ENCODE results near the gene CRIM1. TPM values are rescaled to one million over a fixed set of nuclear protein-coding genes. Genes with fewer than 3 reads are reported as not detected.

CRIM1 gene
- polyA plus RNA-seq, 4 donors, result 85.0 to 97.7 (median 90.4) TPM

GRCh38 chr2:36371070-36371874, 15.7 kb downstream of the CRIM1 start:
- DNase-seq (ENCODE audit: low read depth in 4 of 4, low spot score in 2 of 4), result no peak

GRCh38 chr2:36371928-36372391, 16.4 kb downstream of the CRIM1 start:
- no peak for DNase-seq (ENCODE audit: low read depth in 4 of 4, low spot score in 2 of 4)

- DNase-seq (ENCODE audit: low read depth in 4 of 4, low spot score in 2 of 4), result no peak
Observed at GRCh38 chr2:36373149-36373926, 17.8 kb downstream of the CRIM1 start.

DNA sequence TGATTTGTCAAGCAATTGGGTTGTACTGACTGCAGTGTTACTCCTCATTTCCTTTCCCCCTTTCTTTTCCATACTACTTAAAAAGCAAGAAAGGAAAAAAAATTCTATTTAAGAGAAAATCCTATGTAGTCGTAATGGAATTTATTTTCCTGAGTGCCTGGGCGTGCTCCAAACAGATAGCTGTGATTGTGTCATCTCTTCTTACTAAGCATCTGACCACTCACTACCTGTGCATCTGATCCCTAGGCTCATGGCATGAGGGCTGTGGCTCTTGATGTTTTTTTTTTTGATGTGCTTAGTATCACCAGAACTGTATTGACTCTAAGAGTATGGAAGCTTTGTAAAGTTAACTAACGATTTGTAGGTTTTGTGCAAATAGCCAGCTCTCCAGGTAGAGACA, 19.0 kb downstream of the CRIM1 start:
- no peak for DNase-seq (ENCODE audit: low read depth in 4 of 4, low spot score in 2 of 4)

DNA sequence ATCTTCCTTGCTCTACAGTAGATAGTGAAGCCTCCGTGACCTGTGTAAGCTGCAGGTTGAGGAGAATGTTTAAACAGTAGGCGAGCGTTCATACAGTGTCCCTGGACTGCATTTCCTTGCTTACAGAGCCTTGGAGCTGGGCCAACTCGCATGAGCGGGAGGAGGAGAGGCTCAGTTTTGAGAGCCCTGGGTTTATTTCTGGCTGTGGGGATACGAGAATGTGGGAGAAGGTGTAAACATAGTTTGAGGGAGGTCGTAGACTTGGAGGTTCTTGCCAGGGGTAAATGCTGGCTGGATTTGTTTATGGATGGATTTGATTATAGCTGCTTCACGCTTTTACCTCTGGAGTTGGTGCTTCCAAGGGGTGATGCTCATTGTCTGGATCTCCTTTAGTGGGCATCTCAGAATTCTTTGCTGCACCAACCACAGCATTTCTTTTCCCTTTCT, 20.8 kb downstream of the CRIM1 start:
- DNase-seq (ENCODE audit: low read depth in 4 of 4, low spot score in 2 of 4), result no peak

- DNase-seq (ENCODE audit: low read depth in 4 of 4, low spot score in 2 of 4), result no peak
Observed at GRCh38 chr2:36376992-36377738, 21.6 kb downstream of the CRIM1 start.

- DNase-seq (ENCODE audit: low read depth in 4 of 4, low spot score in 2 of 4), result no peak
Observed at GRCh38 chr2:36379710-36380448, 24.3 kb downstream of the CRIM1 start.

GRCh38 chr2:36380624-36381481, 25.3 kb downstream of the CRIM1 start:
- no peak for DNase-seq (ENCODE audit: low read depth in 4 of 4, low spot score in 2 of 4)

DNA sequence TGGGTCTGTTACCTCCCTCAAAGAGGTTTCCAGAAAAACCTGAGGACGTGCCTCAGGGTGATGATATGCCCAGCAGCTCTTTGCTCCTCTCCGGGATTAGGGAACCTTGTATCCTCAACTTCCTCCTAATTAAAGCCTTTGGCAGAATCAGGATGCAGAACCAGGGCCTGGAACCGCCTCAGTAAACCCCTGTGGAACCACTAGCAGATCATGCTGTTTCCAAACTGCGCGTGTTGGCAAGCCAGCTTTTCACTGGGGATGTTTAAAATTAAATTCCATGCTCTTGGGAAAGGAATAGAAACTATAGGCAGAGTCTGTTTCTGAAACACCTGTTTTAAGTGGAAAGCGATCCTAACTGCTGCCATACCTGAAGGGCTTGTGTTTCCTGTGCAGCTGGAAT, 26.4 kb downstream of the CRIM1 start:
- no peak for DNase-seq (ENCODE audit: low read depth in 4 of 4, low spot score in 2 of 4)

- no peak for DNase-seq (ENCODE audit: low read depth in 4 of 4, low spot score in 2 of 4)
Observed at GRCh38 chr2:36382472-36382871, 26.9 kb downstream of the CRIM1 start.

DNA sequence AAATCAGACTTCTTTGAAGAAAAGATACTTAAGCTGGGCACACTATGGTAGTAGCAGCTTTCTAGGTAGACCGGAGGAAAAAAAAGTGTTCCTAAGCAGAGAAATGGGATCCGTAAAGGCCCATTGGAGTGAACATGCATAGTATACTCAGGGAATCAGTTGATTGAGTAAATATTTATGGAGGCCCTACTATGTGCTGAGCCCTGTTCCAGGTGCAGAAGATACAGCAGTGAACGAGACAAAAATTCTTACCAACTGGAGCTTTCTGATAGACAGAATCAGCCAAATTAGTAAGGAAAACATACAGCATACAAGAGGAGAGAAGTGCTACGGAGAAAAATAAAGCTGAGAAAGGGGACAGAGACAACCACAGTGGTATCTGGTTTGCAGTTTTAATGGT, 28.1 kb downstream of the CRIM1 start:
- DNase-seq (ENCODE audit: low read depth in 4 of 4, low spot score in 2 of 4), result no peak

- no peak for DNase-seq (ENCODE audit: low read depth in 4 of 4, low spot score in 2 of 4)
Observed at GRCh38 chr2:36384454-36384853, 28.9 kb downstream of the CRIM1 start.

DNA sequence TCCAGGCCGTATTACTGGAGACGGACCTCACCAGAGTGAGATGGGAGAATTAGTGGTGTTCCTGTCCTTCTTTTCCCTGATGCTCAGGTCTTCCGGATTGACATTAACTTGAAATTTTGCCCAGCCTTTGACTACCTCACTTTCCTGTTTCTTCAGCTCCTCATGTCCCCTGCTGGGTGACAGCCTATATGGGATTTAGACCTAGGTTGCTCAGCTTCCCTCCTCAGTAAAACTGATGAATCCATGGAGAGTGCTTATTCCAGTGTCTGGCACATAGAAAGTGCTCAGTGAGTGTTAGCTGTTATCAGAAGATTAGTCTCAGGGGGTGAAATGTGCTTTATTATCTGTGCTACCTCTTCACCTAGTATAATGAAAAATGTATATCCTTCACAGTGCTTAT, 30.0 kb downstream of the CRIM1 start:
- no peak for DNase-seq (ENCODE audit: low read depth in 4 of 4, low spot score in 2 of 4)

DNA sequence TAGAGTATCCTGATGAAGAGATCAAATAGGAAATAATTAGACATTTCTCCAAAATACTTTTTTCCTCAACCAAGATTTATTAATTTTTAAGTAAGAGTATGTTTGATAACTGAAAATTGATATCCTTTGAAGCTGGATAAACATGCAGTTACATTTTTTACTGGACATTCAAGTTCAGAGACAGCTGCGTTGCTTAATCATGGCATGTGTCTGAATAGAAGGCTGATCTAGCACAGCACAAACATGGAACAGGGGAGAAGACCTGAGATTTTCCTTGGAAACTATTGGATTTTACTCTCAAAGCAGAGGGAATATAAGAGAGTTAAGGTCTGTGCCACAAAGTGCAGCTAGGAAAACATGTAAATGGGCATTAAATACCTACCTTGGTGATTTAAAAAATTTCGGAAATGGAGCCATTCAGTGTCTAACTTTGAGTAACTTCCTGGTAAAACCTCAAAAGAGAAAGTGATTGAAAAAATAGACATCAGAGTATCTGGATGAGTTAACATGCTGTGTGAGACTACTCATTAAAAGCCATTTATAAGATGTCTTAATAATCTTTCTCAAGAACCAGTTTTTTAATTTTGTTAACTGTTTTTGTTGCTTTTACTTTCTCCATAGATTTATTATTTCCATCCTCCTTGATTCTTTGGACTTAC, 31.8 kb downstream of the CRIM1 start:
- no peak for DNase-seq (ENCODE audit: low read depth in 4 of 4, low spot score in 2 of 4)

- no peak for DNase-seq (ENCODE audit: low read depth in 4 of 4, low spot score in 2 of 4)
Observed at GRCh38 chr2:36388472-36388871, 32.9 kb downstream of the CRIM1 start.

DNA sequence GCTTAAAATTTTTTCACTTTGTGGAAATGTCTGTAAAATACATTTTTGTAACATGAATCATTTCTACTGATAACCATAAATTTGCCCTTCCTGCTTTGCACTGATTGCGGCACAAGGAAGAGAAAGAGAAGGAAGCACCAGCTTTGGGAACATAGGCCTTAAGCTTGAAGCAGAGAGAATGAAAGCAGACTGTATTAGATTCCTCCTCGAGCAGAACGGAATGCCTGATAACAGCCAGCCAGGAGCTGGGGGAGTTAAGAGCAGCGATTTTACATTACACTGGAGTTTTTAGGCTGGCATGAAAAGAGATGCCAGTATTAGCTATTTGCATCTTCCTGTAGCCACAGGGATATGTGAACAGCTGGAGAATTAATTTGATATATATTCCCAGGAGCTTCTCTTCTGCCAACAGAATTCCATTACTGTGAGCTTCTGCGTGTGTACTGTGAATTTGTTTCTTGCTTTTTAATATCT, 33.5 kb downstream of the CRIM1 start:
- DNase-seq (ENCODE audit: low read depth in 4 of 4, low spot score in 2 of 4), result no peak

GRCh38 chr2:36389577-36389976, 34.0 kb downstream of the CRIM1 start:
- DNase-seq (ENCODE audit: low read depth in 4 of 4, low spot score in 2 of 4), result no peak

GRCh38 chr2:36392571-36393255, 37.1 kb downstream of the CRIM1 start:
- no peak for DNase-seq (ENCODE audit: low read depth in 4 of 4, low spot score in 2 of 4)

All from left renal cortex interstitium (tissue), 4 donors.